Endothelial cell of umbilical vein (primary cell): Measurements from ENCODE around the gene ZNF281. TPM values are rescaled to one million over a fixed set of nuclear protein-coding genes. Genes with fewer than 3 reads are reported as not detected.

Experiments used
- BruUV-seq: library from RNA; stranded (reverse); fragments of 400-500 nt; replicated peaks from 2 replicates; lab custom pipeline; 2021; lab: Mats Ljungman, UMichigan
- CTCF ChIA-PET: fragments of 300-600, 350-600 bp; sonication (Branson Sonifier 250); formaldehyde crosslinking; loops from one replicate; lab custom pipeline; 2021; ENCODE audit warnings: antibody characterized with exemption, inconsistent platforms; lab: Charles Lee
- POLR2A ChIA-PET: fragments of 300-600, 350-600 bp; sonication (Branson Sonifier 250); formaldehyde crosslinking; loops from one replicate; lab custom pipeline; 2021; ENCODE audit warnings: antibody characterized with exemption, inconsistent platforms; lab: Charles Lee
- DNase-seq: peaks from one replicate; pipeline ENCODE4 v3.0.0-alpha.2; 2011; ENCODE audit warnings: low read depth, low spot score
- FAIRE-seq: peaks from 2 replicates; lab custom pipeline; 2011; peaks lifted over from hg19 to GRCh38; lab: Jason Lieb, UNC
- H2AFZ ChIP-seq: 2 replicates; pipeline ENCODE4 v1.6.0; 2012; ENCODE audit warnings: low read depth, low read length, control low read depth, inconsistent platforms
- H3K27ac ChIP-seq: 2 replicates; pipeline ENCODE4 v1.5.1; 2011; ENCODE audit warnings: low read depth, mild to moderate bottlenecking, control low read depth, low read length, moderate library complexity; ENCODE audit not compliant: insufficient read depth
- H3K27me3 ChIP-seq, 2 experiments: 2 replicates each; pipeline versions ENCODE4 v1.6.0 to v1.6.1; 2011; ENCODE audit warnings: low read length in 2 of 2, mixed read lengths in 1 of 2; ENCODE audit not compliant: control insufficient read depth in 2 of 2, insufficient read depth in 2 of 2
- H3K36me3 ChIP-seq, 2 experiments: 2 replicates in 1 of 2; 3 replicates in 1 of 2; pipeline ENCODE4 v1.5.1; 2011; ENCODE audit warnings: low read length in 2 of 2, mild to moderate bottlenecking in 1 of 2, moderate library complexity in 1 of 2; ENCODE audit not compliant: control insufficient read depth in 2 of 2, insufficient read depth in 2 of 2; ENCODE audit errors: extremely low read depth in 1 of 2
- H3K4me1 ChIP-seq: 3 replicates; pipeline ENCODE4 v1.5.1; 2011; ENCODE audit warnings: mild to moderate bottlenecking, low read length; ENCODE audit not compliant: control insufficient read depth, insufficient read depth; ENCODE audit errors: extremely low read depth
- H3K4me2 ChIP-seq: 2 replicates; pipeline ENCODE4 v1.6.1; 2011; ENCODE audit warnings: low read length, control low read depth, mixed read lengths; ENCODE audit not compliant: insufficient read depth
- H3K4me3 ChIP-seq, 3 experiments: fragments of 200-600 bp in 1 of 3; sonication (generic), shearing (Covaris generic) in 1 of 3; replicated peaks in 1 of 3; 2 replicates each; pipeline ENCODE4 v1.5.1; 2011 to 2016; ENCODE audit warnings: control low read depth in 3 of 3, low read length in 3 of 3, mild to moderate bottlenecking in 2 of 3, inconsistent platforms in 1 of 3, low read depth in 1 of 3, moderate library complexity in 1 of 3; ENCODE audit not compliant: insufficient read depth in 1 of 3
- H3K79me2 ChIP-seq: 2 replicates; pipeline ENCODE4 v1.6.0; 2012; ENCODE audit warnings: low read length, inconsistent platforms; ENCODE audit not compliant: control insufficient read depth, insufficient read depth
- H3K9ac ChIP-seq: replicated peaks from 2 replicates; pipeline ENCODE3; 2011; ENCODE audit warnings: low read length, control low read depth; ENCODE audit not compliant: insufficient read depth; ENCODE audit errors: extremely low read depth
- H3K9me1 ChIP-seq: replicated peaks from 3 replicates; pipeline ENCODE4 v1.6.0; 2011; ENCODE audit warnings: mild to moderate bottlenecking, low read length; ENCODE audit not compliant: control insufficient read depth, insufficient read depth; ENCODE audit errors: extremely low read depth
- H3K9me3 ChIP-seq: replicated peaks from 2 replicates; pipeline ENCODE4 v1.5.1; 2012; ENCODE audit warnings: low read length, inconsistent platforms; ENCODE audit not compliant: control insufficient read depth, insufficient read depth
- H4K20me1 ChIP-seq: replicated peaks from 2 replicates; pipeline ENCODE3; 2011; ENCODE audit warnings: mild to moderate bottlenecking, low read length; ENCODE audit not compliant: control insufficient read depth, insufficient read depth; ENCODE audit errors: extremely low read depth
- EZH2 ChIP-seq: IDR thresholded peaks from 2 replicates; pipeline ENCODE4 v1.6.1; 2012; ENCODE audit warnings: borderline replicate concordance, low read depth, mild to moderate bottlenecking, moderate library complexity, low read length, inconsistent platforms; ENCODE audit not compliant: severe bottlenecking
- FOS ChIP-seq: IDR thresholded peaks from 2 replicates; pipeline ENCODE4 v1.6.1; 2011; ENCODE audit warnings: mild to moderate bottlenecking, low read length, moderate library complexity, borderline replicate concordance; ENCODE audit not compliant: insufficient read depth
- GATA2 ChIP-seq: IDR thresholded peaks from 2 replicates; pipeline ENCODE4 v1.7.0; 2011; ENCODE audit warnings: low read depth, mild to moderate bottlenecking, moderate library complexity, mixed read lengths, low read length; ENCODE audit not compliant: insufficient read length, insufficient read depth
- JUN ChIP-seq: IDR thresholded peaks from 2 replicates; pipeline ENCODE4 v1.6.1; 2011; ENCODE audit warnings: borderline replicate concordance, low read depth; ENCODE audit not compliant: insufficient read length, insufficient read depth
- MYC ChIP-seq: IDR thresholded peaks from one replicate; pipeline ENCODE4 v1.6.1; 2011; ENCODE audit warnings: mild to moderate bottlenecking, low read depth, low read length
- POLR2A ChIP-seq: IDR thresholded peaks from 2 replicates; pipeline ENCODE4 v1.6.1; 2012; ENCODE audit warnings: low read depth, mild to moderate bottlenecking, control low read depth, low read length
- POLR2AphosphoS5 ChIP-seq: IDR thresholded peaks from 2 replicates; pipeline ENCODE4 v1.6.1; 2012; ENCODE audit warnings: low read depth, mild to moderate bottlenecking, control low read depth, low read length, moderate library complexity; ENCODE audit not compliant: insufficient read depth
- dilution Hi-C: fragments of 300-500 bp; cut with MboI; formaldehyde crosslinking; loops from one replicate; pipeline ENCODE4 v1.15.0; 2019; ENCODE audit warnings: low sequenced_read_pairs; ENCODE audit not compliant: extremely low pct_ligation_motif_present
- intact Hi-C: fragments of 100-400 bp; cut with micrococcal nuclease; formaldehyde crosslinking; loops from one replicate; pipeline ENCODE4 v1.10.0; 2022
- polyA plus RNA-seq, 4 experiments: library from polyadenylated mRNA; depleted of rRNA in 3 of 4; stranded (reverse) in 3 of 4; unstranded in 1 of 4; fragments of >200 nt; gene quantifications; 2 replicates each; pipeline versions ENCODE4 v1.2.1 to v1.2.3, GENCODE V29; 2011 to 2012; ENCODE audit warnings: missing spikeins in 1 of 4
- total RNA-seq: library from RNA; stranded (reverse); gene quantifications from 2 replicates; pipeline ENCODE4 v1.2.3, GENCODE V29; 2021
- TF ChIP-seq, protein P1 (sequence below): IDR thresholded peaks from 2 replicates; pipeline ENCODE4 v1.6.1; 2011; ENCODE audit not compliant: insufficient read depth, insufficient read length
- TF ChIP-seq, protein P2 (sequence below), 2 donors: IDR thresholded peaks; 1 replicate in 1 of 2; 2 replicates in 1 of 2; pipeline ENCODE4 v1.5.1; 2011; ENCODE audit warnings: low read length in 2 of 2, mild to moderate bottlenecking in 2 of 2, moderate library complexity in 2 of 2, control low read depth in 1 of 2, inconsistent platforms in 1 of 2, low read depth in 1 of 2; ENCODE audit not compliant: insufficient read depth in 1 of 2; ENCODE audit errors: extremely low read depth in 1 of 2

The ZNF281 gene
- total and polyA plus RNA-seq, 2 donors (not counting 3 experiments of a cell fraction or from before 2014, with no cell fraction given), result 5.2 to 22.3 TPM

DNA sequence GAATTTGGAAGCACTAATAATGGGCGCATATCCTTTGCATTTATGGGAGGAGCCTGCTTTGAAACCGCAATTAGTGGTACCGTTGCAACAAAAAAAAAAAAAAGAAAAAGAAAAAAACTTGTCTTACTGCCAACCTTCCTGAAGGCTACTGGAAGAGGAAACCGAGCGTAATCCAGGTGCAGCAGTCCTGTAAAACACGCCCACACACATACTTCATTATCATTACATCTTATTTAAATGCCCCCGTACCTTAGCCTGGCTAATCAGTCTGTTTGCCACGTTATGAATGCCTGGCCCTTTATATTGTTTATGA is 686 bp upstream of the ZNF281 start:
- POLR2A ChIA-PET, result no interaction called here
- no peak for FAIRE-seq
- no peak for DNase-seq

DNA sequence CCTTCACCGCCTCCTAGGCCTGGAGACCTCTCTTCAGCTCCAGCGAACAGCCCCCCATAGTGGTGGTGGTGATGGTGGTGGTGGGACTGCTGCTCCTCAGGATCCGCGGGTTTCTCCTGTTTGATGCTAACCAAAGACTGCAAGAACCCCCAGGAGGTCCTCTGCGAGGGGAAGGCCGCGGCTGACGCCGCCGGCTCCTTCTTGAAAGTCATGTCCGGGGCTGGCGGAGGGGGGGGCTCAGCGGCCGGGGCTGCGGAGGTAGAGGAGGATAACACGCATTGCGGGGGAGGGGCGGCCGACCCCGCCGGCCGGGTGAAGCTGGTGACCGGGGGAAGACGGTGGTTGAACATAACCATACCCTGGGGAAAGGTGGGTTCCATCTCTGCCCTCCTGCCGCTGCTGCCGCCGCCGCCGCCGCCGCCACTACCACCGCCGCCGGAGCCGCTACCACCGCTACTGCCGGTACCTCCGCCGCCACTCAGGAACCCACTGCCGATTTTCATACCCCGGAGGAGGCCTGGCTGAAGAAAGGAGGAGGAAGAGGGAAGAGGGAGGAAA is 554 bp downstream of the ZNF281 start:
- Histone ChIP-seq H3K36me3 (peaks cover 2 to 18% of the 10 kb centered on the region in 2 experiments), H3K9me1 (no peaks in the 10 kb centered on the region), H3K4me1 (peaks cover 34% of the 10 kb centered on the region), H3K4me3 (peak overlapping the region; percentile 87 to 98 (median 95)), H3K4me2 (peak overlapping the region; percentile 86), H2AFZ (peak overlapping the region; percentile 95), H3K27ac (peak overlapping the region; percentile 86), H3K79me2 (peaks cover 51% of the 10 kb centered on the region), H3K27me3 (no peaks in the 10 kb centered on the region), H3K9ac (peak overlapping the region; percentile 98), H4K20me1 (peaks cover 13% of the 10 kb centered on the region), H3K9me3 (no peaks in the 10 kb centered on the region)
- ChIA-PET POLR2A (no interaction called here), CTCF (interaction anchor here (1.0 to 1.4 kb wide), 3 partner anchors 12 to 81 kb away, joined by 3 to 5 read pairs (median 3); no protein-coding TSS in a partner anchor)
- peak; percentile 59 for DNase-seq
- intact Hi-C loops, result loop anchor here (5.0 kb wide), 1 partner anchor 272 kb away; no protein-coding TSS in a partner anchor
- dilution Hi-C loops, result no loop called here
- FAIRE-seq, result no peak
- no TSS peak for BruUV-seq
- no peak for TF ChIP-seq MYC
- no peak for TF ChIP-seq JUN
- TF ChIP-seq FOS, result no peak
- no peak for TF ChIP-seq EZH2
- no peak for TF ChIP-seq POLR2AphosphoS5
- no peak for TF ChIP-seq POLR2A
- TF ChIP-seq, protein P1, sequence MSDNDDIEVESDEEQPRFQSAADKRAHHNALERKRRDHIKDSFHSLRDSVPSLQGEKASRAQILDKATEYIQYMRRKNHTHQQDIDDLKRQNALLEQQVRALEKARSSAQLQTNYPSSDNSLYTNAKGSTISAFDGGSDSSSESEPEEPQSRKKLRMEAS, result no peak
- no peak for TF ChIP-seq GATA2
- TF ChIP-seq, protein P2, sequence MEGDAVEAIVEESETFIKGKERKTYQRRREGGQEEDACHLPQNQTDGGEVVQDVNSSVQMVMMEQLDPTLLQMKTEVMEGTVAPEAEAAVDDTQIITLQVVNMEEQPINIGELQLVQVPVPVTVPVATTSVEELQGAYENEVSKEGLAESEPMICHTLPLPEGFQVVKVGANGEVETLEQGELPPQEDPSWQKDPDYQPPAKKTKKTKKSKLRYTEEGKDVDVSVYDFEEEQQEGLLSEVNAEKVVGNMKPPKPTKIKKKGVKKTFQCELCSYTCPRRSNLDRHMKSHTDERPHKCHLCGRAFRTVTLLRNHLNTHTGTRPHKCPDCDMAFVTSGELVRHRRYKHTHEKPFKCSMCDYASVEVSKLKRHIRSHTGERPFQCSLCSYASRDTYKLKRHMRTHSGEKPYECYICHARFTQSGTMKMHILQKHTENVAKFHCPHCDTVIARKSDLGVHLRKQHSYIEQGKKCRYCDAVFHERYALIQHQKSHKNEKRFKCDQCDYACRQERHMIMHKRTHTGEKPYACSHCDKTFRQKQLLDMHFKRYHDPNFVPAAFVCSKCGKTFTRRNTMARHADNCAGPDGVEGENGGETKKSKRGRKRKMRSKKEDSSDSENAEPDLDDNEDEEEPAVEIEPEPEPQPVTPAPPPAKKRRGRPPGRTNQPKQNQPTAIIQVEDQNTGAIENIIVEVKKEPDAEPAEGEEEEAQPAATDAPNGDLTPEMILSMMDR (IDR thresholded peaks at IDR 0.05; ENCODE audit: extremely low read depth in 1 of 2, insufficient read depth in 1 of 2, low read depth in 1 of 2, low read length in 2 of 2), result no peak

More for the DNA sequence above, 686 bp upstream of the ZNF281 start:
- TSS peak; percentile 74 for BruUV-seq
- dilution Hi-C loops, result no loop called here
- Histone ChIP-seq H3K27ac (peak overlapping the region; percentile 82), H3K4me3 (peak overlapping the region; percentile 87 to 98 (median 95)), H3K9me1 (no peaks in the 10 kb centered on the region), H3K9me3 (no peaks in the 10 kb centered on the region), H4K20me1 (peaks cover 8% of the 10 kb centered on the region), H3K27me3 (no peaks in the 10 kb centered on the region), H2AFZ (peak overlapping the region; percentile 100), H3K36me3 (peaks cover 2 to 18% of the 10 kb centered on the region in 2 experiments), H3K4me2 (peak overlapping the region; percentile 97), H3K4me1 (peaks cover 45% of the 10 kb centered on the region), H3K9ac (peak overlapping the region; percentile 98), H3K79me2 (peaks cover 42% of the 10 kb centered on the region)
- TF ChIP-seq POLR2AphosphoS5, result no peak
- TF ChIP-seq, protein P1, result no peak
- TF ChIP-seq GATA2, result no peak
- TF ChIP-seq EZH2, result no peak
- TF ChIP-seq MYC, result no peak
- TF ChIP-seq JUN, result no peak
- CTCF ChIA-PET, result interaction anchor here (1.0 to 1.4 kb wide), 3 partner anchors 13 to 78 kb away, joined by 3 to 7 read pairs (median 5); no protein-coding TSS in a partner anchor
- intact Hi-C loops, result loop anchor here (1.0 to 5.0 kb wide), 3 partner anchors 73 to 373 kb away; no protein-coding TSS in a partner anchor
